ENCODE measurements around the gene CBY1.

Gene CBY1

DNA sequence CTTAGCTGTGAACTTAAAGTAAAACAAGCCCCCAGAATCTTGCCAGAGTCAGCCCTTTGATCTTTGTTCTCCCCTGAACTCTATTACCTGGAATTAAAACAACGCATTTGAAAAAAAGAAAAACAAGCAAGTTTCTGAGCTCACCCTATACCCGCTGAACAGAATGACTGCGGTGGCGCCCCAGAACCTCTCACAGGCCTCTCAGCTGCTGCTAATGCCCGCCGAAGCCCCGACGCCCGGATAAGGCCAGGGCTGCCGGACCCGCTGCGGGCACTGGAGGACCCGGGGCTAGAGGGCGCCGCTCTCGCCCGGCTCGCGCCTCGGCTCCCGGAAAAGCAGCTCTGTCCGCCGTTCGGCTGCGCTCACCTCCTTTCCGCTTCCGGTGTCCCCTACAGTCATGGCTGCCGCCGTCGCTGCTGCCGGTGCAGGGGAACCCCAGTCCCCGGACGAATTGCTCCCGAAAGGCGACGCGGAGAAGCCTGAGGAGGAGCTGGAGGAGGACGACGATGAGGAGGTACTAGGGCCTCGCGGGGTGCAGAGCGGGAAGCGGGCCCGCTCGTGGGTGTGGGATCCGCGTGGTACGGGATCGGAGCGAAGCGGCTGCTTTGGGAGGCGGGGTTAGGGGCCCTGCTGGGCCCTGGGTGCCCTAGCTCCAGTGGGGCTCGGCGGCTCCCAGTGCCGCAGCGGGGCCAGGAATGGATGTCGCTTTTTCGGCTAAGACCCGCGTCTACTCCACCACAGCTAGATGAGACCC, 25.3 kb downstream of the CBY1 start, which contains the start of gene TOMM22:
TSS of gene TOMM22 (plus strand) at position 376 of the 754 bp plus-strand sequence. CDS start at position 398, 22 bp downstream.
- peaks cover 24% of the 10 kb centered on the region for H3K9me3 Mint-ChIP-seq
- peaks cover 6% of the 10 kb centered on the region for H3K27me3 Mint-ChIP-seq (ENCODE audit: low read depth, poor library complexity)
- peaks cover 51% of the 10 kb centered on the region for H3K36me3 Mint-ChIP-seq (ENCODE audit: low read depth)
- H3K27ac Mint-ChIP-seq, result peak within 1 kb of the TSS; percentile 99
- TF ChIP-seq CTCF (IDR thresholded peaks at IDR 0.05), result peak; percentile 35
- DNase-seq, result peak; percentile 87
- peaks cover 18% of the 10 kb centered on the region for H3K4me1 Mint-ChIP-seq
- peak within 1 kb of the TSS; percentile 100 for H3K4me3 Mint-ChIP-seq

GRCh38 chr22:38684895-38685294, 28.5 kb downstream of the CBY1 start:
- Mint-ChIP-seq H3K36me3 (ENCODE audit: low read depth) (peaks cover 78% of the 10 kb centered on the region), H3K4me3 (no peak overlapping the region), H3K9me3 (peaks cover 24% of the 10 kb centered on the region), H3K27ac (no peak overlapping the region), H3K4me1 (peaks cover 18% of the 10 kb centered on the region), H3K27me3 (ENCODE audit: low read depth, poor library complexity) (peaks cover 3% of the 10 kb centered on the region)
- no peak for TF ChIP-seq CTCF (IDR thresholded peaks at IDR 0.05)
- no peak for DNase-seq

- peaks cover 24% of the 10 kb centered on the region for H3K9me3 Mint-ChIP-seq
- no peak overlapping the region for H3K4me3 Mint-ChIP-seq
- TF ChIP-seq CTCF (IDR thresholded peaks at IDR 0.05), result no peak
- H3K4me1 Mint-ChIP-seq, result peaks cover 18% of the 10 kb centered on the region
- DNase-seq, result no peak
- H3K27me3 Mint-ChIP-seq (ENCODE audit: low read depth, poor library complexity), result peaks cover 3% of the 10 kb centered on the region
- peaks cover 81% of the 10 kb centered on the region for H3K36me3 Mint-ChIP-seq (ENCODE audit: low read depth)
- H3K27ac Mint-ChIP-seq, result no peak overlapping the region
These were observed 29.3 kb downstream of the CBY1 start for GRCh38 chr22:38685761-38686160.

GRCh38 chr22:38689651-38690050, 33.2 kb downstream of the CBY1 start:
- H3K36me3 Mint-ChIP-seq (ENCODE audit: low read depth), result peaks cover 80% of the 10 kb centered on the region
- TF ChIP-seq CTCF (IDR thresholded peaks at IDR 0.05), result no peak
- no peak overlapping the region for H3K4me3 Mint-ChIP-seq
- H3K9me3 Mint-ChIP-seq, result no peaks in the 10 kb centered on the region
- peaks cover 6% of the 10 kb centered on the region for H3K4me1 Mint-ChIP-seq
- no peaks in the 10 kb centered on the region for H3K27me3 Mint-ChIP-seq (ENCODE audit: low read depth, poor library complexity)
- H3K27ac Mint-ChIP-seq, result peak overlapping the region; percentile 12
- DNase-seq, result no peak

- H3K27me3 Mint-ChIP-seq (ENCODE audit: low read depth, poor library complexity), result no peaks in the 10 kb centered on the region
- no peaks in the 10 kb centered on the region for H3K9me3 Mint-ChIP-seq
- no peak overlapping the region for H3K27ac Mint-ChIP-seq
- H3K4me3 Mint-ChIP-seq, result no peak overlapping the region
- peaks cover 33% of the 10 kb centered on the region for H3K4me1 Mint-ChIP-seq
- H3K36me3 Mint-ChIP-seq (ENCODE audit: low read depth), result peaks cover 56% of the 10 kb centered on the region
- no peak for DNase-seq
- TF ChIP-seq CTCF (IDR thresholded peaks at IDR 0.05), result no peak
These were observed 37.6 kb downstream of the CBY1 start for GRCh38 chr22:38694049-38694448.

- no peak overlapping the region for H3K27ac Mint-ChIP-seq
- H3K9me3 Mint-ChIP-seq, result no peaks in the 10 kb centered on the region
- no peaks in the 10 kb centered on the region for H3K27me3 Mint-ChIP-seq (ENCODE audit: low read depth, poor library complexity)
- peaks cover 47% of the 10 kb centered on the region for H3K36me3 Mint-ChIP-seq (ENCODE audit: low read depth)
- no peak overlapping the region for H3K4me3 Mint-ChIP-seq
- no peak for TF ChIP-seq CTCF (IDR thresholded peaks at IDR 0.05)
- no peak for DNase-seq
- peaks cover 42% of the 10 kb centered on the region for H3K4me1 Mint-ChIP-seq
These were observed 38.5 kb downstream of the CBY1 start for GRCh38 chr22:38694940-38695339.
